ENCODE measurements around the gene TWSG1.

GRCh38 chr18:9422816-9423519, 88.4 kb downstream of the TWSG1 start:
- no peak for TF ChIP-seq CTCF (IDR thresholded peaks at IDR 0.05)
- no peak for TF ChIP-seq POLR2A (IDR thresholded peaks at IDR 0.05)

All from adrenal gland (tissue), 5 donors.